IPS-NIHi7 (cell line): Measurements from ENCODE around the gene NKAPL.

ENCODE experiments used
- DNase-seq: peaks from one replicate; pipeline ENCODE4 v3.0.0; 2012; ENCODE audit warnings: mixed read lengths; ENCODE audit errors: extremely low spot score

The NKAPL gene

GRCh38 chr6:28258877-28259777 lies at the start of gene NKAPL:
TSS of gene NKAPL (plus strand) at chr6:28259297. CDS start at chr6:28259372, 75 bp downstream.
- DNase-seq: peak; percentile 7

- DNase-seq: no peak
These were observed 49.2 kb upstream of the NKAPL start for GRCh38 chr6:28209753-28210535.

- DNase-seq: peak; percentile 14
These were observed 47.1 kb upstream of the NKAPL start for GRCh38 chr6:28211840-28212509.

GRCh38 chr6:28212510-28213212 lies 46.4 kb upstream of the NKAPL start:
- DNase-seq: peak; percentile 58

- no peak for DNase-seq
These were observed 45.9 kb upstream of the NKAPL start for GRCh38 chr6:28213213-28213523.

- DNase-seq: no peak
These were observed 43.7 kb upstream of the NKAPL start for GRCh38 chr6:28215425-28215824.

GRCh38 chr6:28217890-28218289 lies 41.2 kb upstream of the NKAPL start:
- DNase-seq: no peak

- peak; percentile 79 for DNase-seq
These were observed 40.5 kb upstream of the NKAPL start for GRCh38 chr6:28218312-28219248.

- no peak for DNase-seq
These were observed 38.6 kb upstream of the NKAPL start for GRCh38 chr6:28220257-28221133.

GRCh38 chr6:28224131-28225055 lies 34.7 kb upstream of the NKAPL start:
- no peak for DNase-seq

GRCh38 chr6:28225056-28225834 lies 33.9 kb upstream of the NKAPL start, which contains the start of gene ZSCAN9:
TSS of gene ZSCAN9 (plus strand) at chr6:28225275. CDS start at chr6:28227085, 1,810 bp downstream.
- DNase-seq: peak; percentile 82

GRCh38 chr6:28226460-28226859 lies 32.6 kb upstream of the NKAPL start:
- no peak for DNase-seq

GRCh38 chr6:28232785-28233184 lies 26.3 kb upstream of the NKAPL start:
- no peak for DNase-seq

GRCh38 chr6:28235912-28236452 lies 23.1 kb upstream of the NKAPL start:
- DNase-seq: no peak

- no peak for DNase-seq
These were observed 19.5 kb upstream of the NKAPL start for GRCh38 chr6:28239636-28240035.

- DNase-seq: no peak
These were observed 18.6 kb upstream of the NKAPL start for GRCh38 chr6:28240471-28240870.

- no peak for DNase-seq
These were observed 15.2 kb upstream of the NKAPL start for GRCh38 chr6:28243946-28244345.
